ENCODE results near the gene GORASP2.

DNA sequence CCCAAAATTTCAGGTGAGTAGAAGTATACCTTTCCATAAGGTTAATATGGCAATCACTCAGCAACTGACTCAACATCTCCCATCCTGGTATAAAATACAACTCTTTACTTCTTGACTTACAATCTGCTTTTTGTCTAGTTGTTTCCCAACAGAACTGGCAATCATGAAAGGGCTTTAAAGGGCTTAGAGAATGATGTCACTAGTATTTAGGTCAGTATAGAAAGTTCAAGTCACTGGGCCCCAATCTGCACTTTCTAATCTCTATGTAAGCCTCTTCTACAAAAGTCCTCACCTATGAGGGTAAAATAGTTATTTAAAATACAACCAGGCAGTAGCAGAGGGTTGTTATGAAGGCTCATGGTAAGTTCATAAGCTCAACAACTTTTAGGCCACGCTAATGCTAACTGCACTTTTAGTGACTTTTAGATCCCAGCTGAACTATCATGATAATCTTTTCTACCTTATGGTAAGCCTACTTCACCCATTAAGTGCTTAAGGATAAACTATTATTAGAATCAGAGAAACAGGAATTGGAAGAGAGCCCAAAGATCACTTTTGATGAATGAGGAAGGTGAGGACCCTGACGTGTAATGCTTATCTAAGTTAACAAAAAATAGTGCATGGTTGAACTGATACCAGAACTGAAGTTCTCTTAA lies 79.6 kb downstream of the GORASP2 start:
- TF ChIP-seq, protein P1, sequence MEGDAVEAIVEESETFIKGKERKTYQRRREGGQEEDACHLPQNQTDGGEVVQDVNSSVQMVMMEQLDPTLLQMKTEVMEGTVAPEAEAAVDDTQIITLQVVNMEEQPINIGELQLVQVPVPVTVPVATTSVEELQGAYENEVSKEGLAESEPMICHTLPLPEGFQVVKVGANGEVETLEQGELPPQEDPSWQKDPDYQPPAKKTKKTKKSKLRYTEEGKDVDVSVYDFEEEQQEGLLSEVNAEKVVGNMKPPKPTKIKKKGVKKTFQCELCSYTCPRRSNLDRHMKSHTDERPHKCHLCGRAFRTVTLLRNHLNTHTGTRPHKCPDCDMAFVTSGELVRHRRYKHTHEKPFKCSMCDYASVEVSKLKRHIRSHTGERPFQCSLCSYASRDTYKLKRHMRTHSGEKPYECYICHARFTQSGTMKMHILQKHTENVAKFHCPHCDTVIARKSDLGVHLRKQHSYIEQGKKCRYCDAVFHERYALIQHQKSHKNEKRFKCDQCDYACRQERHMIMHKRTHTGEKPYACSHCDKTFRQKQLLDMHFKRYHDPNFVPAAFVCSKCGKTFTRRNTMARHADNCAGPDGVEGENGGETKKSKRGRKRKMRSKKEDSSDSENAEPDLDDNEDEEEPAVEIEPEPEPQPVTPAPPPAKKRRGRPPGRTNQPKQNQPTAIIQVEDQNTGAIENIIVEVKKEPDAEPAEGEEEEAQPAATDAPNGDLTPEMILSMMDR (IDR thresholded peaks at IDR 0.05; ENCODE audit: low read length) = no peak
- TF ChIP-seq EZH2 (optimal IDR thresholded peaks at IDR 0.05; ENCODE audit: low read depth, low read length) = no peak

Measured in MM.1S (cell line).